ENCODE results near the gene ZNF44.
A peak's percentile ranks its signal among the peaks of the same experiment; 100 is the strongest.
"Not testable (repeated sequence)": the region's sequence is repeated elsewhere in the genome, so short reads cannot be mapped to it uniquely, and the experiment has no call there.

The ZNF44 gene

GRCh38 chr19:12294249-12295158, at the start of gene ZNF44:
Gene ZNF44, minus strand, starts transcription at chr19:12294883. Its CDS starts 189 bp downstream, at chr19:12294694.
- DNase-seq, result peak; percentile 98

GRCh38 chr19:12333162-12334159, 38.8 kb upstream of the ZNF44 start, which contains the start of gene ZNF563:
Gene ZNF563, minus strand, starts transcription at chr19:12333633. Its CDS starts 151 bp downstream, at chr19:12333482.
- DNase-seq, result peak; percentile 96

GRCh38 chr19:12331211-12331941, 36.7 kb upstream of the ZNF44 start:
- DNase-seq, result peak; percentile 18

GRCh38 chr19:12330340-12330739, 35.7 kb upstream of the ZNF44 start:
- no peak for DNase-seq

- no peak for DNase-seq
These were observed 31.0 kb upstream of the ZNF44 start for GRCh38 chr19:12325690-12326089.

GRCh38 chr19:12318782-12319413, 24.2 kb upstream of the ZNF44 start:
- no peak for DNase-seq

- DNase-seq, result no peak
These were observed 19.9 kb upstream of the ZNF44 start for GRCh38 chr19:12314553-12314952.

- not testable (repeated sequence) for DNase-seq
These were observed 14.2 kb upstream of the ZNF44 start for GRCh38 chr19:12308891-12309290.

GRCh38 chr19:12295191-12295590, 508 bp upstream of the ZNF44 start:
- no peak for DNase-seq

GRCh38 chr19:12293777-12294248, 870 bp downstream of the ZNF44 start:
- DNase-seq, result peak; percentile 75

GRCh38 chr19:12289790-12290065, 5.0 kb downstream of the ZNF44 start:
- DNase-seq, result no peak

- DNase-seq, result no peak
These were observed 6.7 kb downstream of the ZNF44 start for GRCh38 chr19:12287958-12288500.

- DNase-seq, result no peak
These were observed 10.1 kb downstream of the ZNF44 start for GRCh38 chr19:12284631-12285030.

- DNase-seq, result no peak
These were observed 10.5 kb downstream of the ZNF44 start for GRCh38 chr19:12284226-12284625.

- no peak for DNase-seq
These were observed 16.0 kb downstream of the ZNF44 start for GRCh38 chr19:12278713-12279112.

- no peak for DNase-seq
These were observed 21.4 kb downstream of the ZNF44 start for GRCh38 chr19:12272980-12273901.

GRCh38 chr19:12272386-12272785, 22.3 kb downstream of the ZNF44 start:
- DNase-seq, result no peak

GRCh38 chr19:12270854-12271253, 23.8 kb downstream of the ZNF44 start:
- DNase-seq, result no peak

- DNase-seq, result no peak
These were observed 28.6 kb downstream of the ZNF44 start for GRCh38 chr19:12265921-12266704.

GRCh38 chr19:12261554-12261953, 33.1 kb downstream of the ZNF44 start:
- no peak for DNase-seq

All from activated CD4-positive, alpha-beta T cell treated with anti-CD3 and anti-CD28 coated beads, Interleukin-10, Interleukin-2, amounts not matched to agents 100 ng/mL and 50 ng/mL, durations not matched to agents 16 hours and 8 hours (primary cell).